HepG2 (cell line): Measurements from ENCODE around the gene C11orf54. TPM values are rescaled to one million over a fixed set of nuclear protein-coding genes. Genes with fewer than 3 reads are reported as not detected.

ENCODE experiments used
- FOSL2 ChIP-seq: sonication (generic); formaldehyde crosslinking; IDR thresholded peaks from 2 replicates; pipeline ENCODE4 v1.4.0; 2020; ENCODE audit warnings: missing genetic modification reagents
- HNF4G ChIP-seq, 2 experiments: sonication (generic) in 1 of 2; formaldehyde crosslinking in 1 of 2; IDR thresholded peaks; 2 replicates each; pipeline versions ENCODE4 v1.4.0 to v1.6.1; 2011 to 2020; ENCODE audit warnings: borderline replicate concordance in 2 of 2, low read depth in 2 of 2, mild to moderate bottlenecking in 2 of 2, low read length in 1 of 2, missing genetic modification reagents in 1 of 2, moderate library complexity in 1 of 2
- IRF2 ChIP-seq: IDR thresholded peaks from 2 replicates; pipeline ENCODE4 v1.6.1; 2018; ENCODE audit warnings: missing genetic modification reagents, missing compliant biosample characterization
- ISX ChIP-seq: sonication (generic); formaldehyde crosslinking; conservative IDR thresholded peaks from 2 replicates; pipeline ENCODE4 v1.5.0; 2020; ENCODE audit warnings: missing genetic modification reagents
- KAT7 ChIP-seq: IDR thresholded peaks from 2 replicates; pipeline ENCODE4 v1.6.1; 2018; ENCODE audit warnings: borderline replicate concordance, missing compliant biosample characterization
- KDM4B ChIP-seq: sonication (generic); formaldehyde crosslinking; IDR thresholded peaks from 2 replicates; pipeline ENCODE4 v1.4.0; 2020; ENCODE audit warnings: missing genetic modification reagents
- MED1 ChIP-seq: sonication (generic); formaldehyde crosslinking; IDR thresholded peaks from 2 replicates; pipeline ENCODE4 v1.4.0; 2020; ENCODE audit warnings: missing genetic modification reagents
- NFE2L2 ChIP-seq: fragments of 150-350 bp; IDR thresholded peaks from 2 replicates; pipeline ENCODE4 v1.6.1; 2014; ENCODE audit warnings: low read length
- RBFOX2 ChIP-seq: fragments of 200-400 bp; formaldehyde crosslinking; IDR thresholded peaks from 2 replicates; pipeline ENCODE4 v1.6.1; 2017; ENCODE audit warnings: low read depth, mild to moderate bottlenecking, low read length
- TBL1XR1 ChIP-seq: fragments of 150-350 bp; IDR thresholded peaks from 2 replicates; pipeline ENCODE4 v1.6.1; 2014; ENCODE audit warnings: borderline replicate concordance, low read length; ENCODE audit not compliant: partially characterized antibody
- YEATS2 ChIP-seq: sonication (generic); formaldehyde crosslinking; IDR thresholded peaks from 2 replicates; pipeline ENCODE4 v1.4.0; 2020; ENCODE audit warnings: missing genetic modification reagents, borderline replicate concordance
- ZFP36L2 ChIP-seq: sonication (generic); formaldehyde crosslinking; IDR thresholded peaks from 2 replicates; pipeline ENCODE4 v1.4.0; 2020; ENCODE audit warnings: missing genetic modification reagents
- ZNF605 ChIP-seq: sonication (generic); formaldehyde crosslinking; IDR thresholded peaks from 2 replicates; pipeline ENCODE4 v1.8.0; 2022; ENCODE audit warnings: mild to moderate bottlenecking, missing genetic modification reagents
- ZNF720 ChIP-seq: sonication (generic); formaldehyde crosslinking; IDR thresholded peaks from 2 replicates; pipeline ENCODE4 v1.4.0; 2020; ENCODE audit warnings: missing genetic modification reagents
- ZNF839 ChIP-seq: sonication (generic); formaldehyde crosslinking; IDR thresholded peaks from 2 replicates; pipeline ENCODE4 v1.4.0; 2020; ENCODE audit warnings: missing genetic modification reagents, mild to moderate bottlenecking, borderline replicate concordance
- ZNF891 ChIP-seq: sonication (generic); formaldehyde crosslinking; IDR thresholded peaks from 2 replicates; pipeline ENCODE4 v1.5.0; 2020; ENCODE audit warnings: mild to moderate bottlenecking, missing genetic modification reagents
- polyA plus RNA-seq, 8 experiments: library from polyadenylated mRNA; depleted of rRNA in 3 of 8; stranded (reverse) in 7 of 8; unstranded in 1 of 8; fragments of >200 nt; fragmentation: Illumina TruSeq in 4 of 8; extraction: Trizol in 4 of 8; gene quantifications; 2 replicates each; pipeline versions ENCODE4 v1.2.1 to v1.2.3, GENCODE V29; 2011 to 2016; ENCODE audit warnings: low read depth in 4 of 8, missing spikeins in 1 of 8, mixed read lengths in 1 of 8; ENCODE audit not compliant: insufficient read depth in 1 of 8
- total RNA-seq, 5 experiments: library from RNA; depleted of rRNA; stranded (reverse); fragments of >200 nt; fragmentation: Illumina TruSeq; extraction: Trizol; gene quantifications; 2 replicates each; pipeline ENCODE4 v1.2.3, GENCODE V29; 2016; ENCODE audit warnings: low read depth in 1 of 5
- TF ChIP-seq, protein P1 (sequence below): sonication (generic); formaldehyde crosslinking; IDR thresholded peaks from 2 replicates; pipeline ENCODE4 v1.8.1; 2022; ENCODE audit warnings: low read depth, mild to moderate bottlenecking, missing genetic modification reagents
- TF ChIP-seq, protein P2 (sequence below): IDR thresholded peaks from 2 replicates; pipeline ENCODE4 v1.4.0; 2020; ENCODE audit warnings: mild to moderate bottlenecking, missing genetic modification reagents
- TF ChIP-seq, protein P3 (sequence below), 2 experiments: sonication (generic) in 1 of 2; formaldehyde crosslinking in 1 of 2; IDR thresholded peaks; 2 replicates each; pipeline versions ENCODE4 v1.4.0 to v1.6.1; 2018 to 2020; ENCODE audit warnings: missing genetic modification reagents in 2 of 2, borderline replicate concordance in 1 of 2, low read depth in 1 of 2, mild to moderate bottlenecking in 1 of 2, missing biosample characterization in 1 of 2

The C11orf54 gene
- total and polyA plus RNA-seq, 2 of the 13 experiments (the other 11 are each of a cell fraction or from before 2014, with no cell fraction given): 42.7 to 50.1 TPM

DNA sequence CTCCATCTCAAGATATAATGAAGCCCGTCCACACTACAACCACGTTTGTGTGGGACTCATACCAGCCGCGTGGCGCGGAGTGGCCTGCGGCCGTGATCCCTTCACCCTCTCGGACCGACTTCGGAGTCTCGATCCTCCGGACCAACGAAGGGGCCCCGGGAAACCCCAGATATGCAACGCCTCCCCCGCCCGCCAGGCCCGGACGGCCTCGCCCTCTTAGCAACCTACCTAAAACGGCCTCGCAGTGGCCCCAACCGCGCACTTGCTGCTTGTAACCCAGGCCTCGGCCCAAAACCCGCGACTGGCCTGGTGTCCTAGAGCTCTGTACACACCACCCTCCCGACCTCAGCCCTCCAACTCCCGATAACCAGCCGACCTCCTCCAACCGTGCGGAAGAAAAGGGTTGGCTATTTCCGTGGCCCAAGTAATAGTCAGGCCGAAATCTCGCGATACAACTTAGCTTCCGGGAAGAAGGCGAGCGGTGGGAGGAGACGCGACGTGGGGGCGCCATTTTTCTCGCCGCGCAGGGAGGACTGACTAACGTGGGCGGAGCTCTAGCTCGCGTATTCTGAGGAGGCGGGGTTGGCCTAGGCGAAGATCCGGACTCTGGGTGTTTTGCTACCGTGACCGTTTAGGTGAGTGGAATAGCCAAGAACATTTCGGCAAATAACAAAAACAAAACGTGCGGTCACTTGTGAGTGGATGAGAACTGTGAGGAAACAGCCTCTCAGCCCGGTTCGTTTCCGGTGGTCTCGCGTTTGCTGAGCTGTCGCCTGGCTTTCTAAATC lies at the start of gene C11orf54, which contains the start of gene TAF1D (continued):
- TF ChIP-seq, protein P1, sequence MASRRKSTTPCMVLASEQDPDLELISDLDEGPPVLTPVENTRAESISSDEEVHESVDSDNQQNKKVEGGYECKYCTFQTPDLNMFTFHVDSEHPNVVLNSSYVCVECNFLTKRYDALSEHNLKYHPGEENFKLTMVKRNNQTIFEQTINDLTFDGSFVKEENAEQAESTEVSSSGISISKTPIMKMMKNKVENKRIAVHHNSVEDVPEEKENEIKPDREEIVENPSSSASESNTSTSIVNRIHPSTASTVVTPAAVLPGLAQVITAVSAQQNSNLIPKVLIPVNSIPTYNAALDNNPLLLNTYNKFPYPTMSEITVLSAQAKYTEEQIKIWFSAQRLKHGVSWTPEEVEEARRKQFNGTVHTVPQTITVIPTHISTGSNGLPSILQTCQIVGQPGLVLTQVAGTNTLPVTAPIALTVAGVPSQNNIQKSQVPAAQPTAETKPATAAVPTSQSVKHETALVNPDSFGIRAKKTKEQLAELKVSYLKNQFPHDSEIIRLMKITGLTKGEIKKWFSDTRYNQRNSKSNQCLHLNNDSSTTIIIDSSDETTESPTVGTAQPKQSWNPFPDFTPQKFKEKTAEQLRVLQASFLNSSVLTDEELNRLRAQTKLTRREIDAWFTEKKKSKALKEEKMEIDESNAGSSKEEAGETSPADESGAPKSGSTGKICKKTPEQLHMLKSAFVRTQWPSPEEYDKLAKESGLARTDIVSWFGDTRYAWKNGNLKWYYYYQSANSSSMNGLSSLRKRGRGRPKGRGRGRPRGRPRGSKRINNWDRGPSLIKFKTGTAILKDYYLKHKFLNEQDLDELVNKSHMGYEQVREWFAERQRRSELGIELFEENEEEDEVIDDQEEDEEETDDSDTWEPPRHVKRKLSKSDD: peak; percentile 63; the same call in 1 of the 2 replicates
- TF ChIP-seq MED1 (peak; percentile 60; the same call in 1 of the 2 replicates), NFE2L2 (no peak), YEATS2 (CRISPR knock-in tag) (peak; percentile 97), RBFOX2 (peak; percentile 96), ZNF605 (CRISPR knock-in tag) (peak; percentile 78; the same call in 1 of the 2 replicates), HNF4G (IDR thresholded peaks at IDR 0.05; ENCODE audit: borderline replicate concordance, low read depth, low read length) (no peak), HNF4G (CRISPR knock-in tag; IDR thresholded peaks at IDR 0.05; ENCODE audit: borderline replicate concordance, low read depth) (no peak), TBL1XR1 (peak; percentile 13), KDM4B (CRISPR knock-in tag) (peak; percentile 83), ZNF720 (CRISPR knock-in tag) (no peak), FOSL2 (CRISPR knock-in tag) (peak; percentile 22; the same call in 1 of the 2 replicates), IRF2 (peak; percentile 80), ZNF839 (CRISPR knock-in tag) (no peak), ZFP36L2 (no peak), ISX (CRISPR knock-in tag) (0 out of 2 replicates have a peak, but pooled peaks have one; percentile 30), ZNF891 (CRISPR knock-in tag) (peak; percentile 66; the same call in 1 of the 2 replicates), KAT7 (CRISPR knock-in tag) (peak; percentile 89; the same call in 1 of the 2 replicates)
- TF ChIP-seq, protein P2, sequence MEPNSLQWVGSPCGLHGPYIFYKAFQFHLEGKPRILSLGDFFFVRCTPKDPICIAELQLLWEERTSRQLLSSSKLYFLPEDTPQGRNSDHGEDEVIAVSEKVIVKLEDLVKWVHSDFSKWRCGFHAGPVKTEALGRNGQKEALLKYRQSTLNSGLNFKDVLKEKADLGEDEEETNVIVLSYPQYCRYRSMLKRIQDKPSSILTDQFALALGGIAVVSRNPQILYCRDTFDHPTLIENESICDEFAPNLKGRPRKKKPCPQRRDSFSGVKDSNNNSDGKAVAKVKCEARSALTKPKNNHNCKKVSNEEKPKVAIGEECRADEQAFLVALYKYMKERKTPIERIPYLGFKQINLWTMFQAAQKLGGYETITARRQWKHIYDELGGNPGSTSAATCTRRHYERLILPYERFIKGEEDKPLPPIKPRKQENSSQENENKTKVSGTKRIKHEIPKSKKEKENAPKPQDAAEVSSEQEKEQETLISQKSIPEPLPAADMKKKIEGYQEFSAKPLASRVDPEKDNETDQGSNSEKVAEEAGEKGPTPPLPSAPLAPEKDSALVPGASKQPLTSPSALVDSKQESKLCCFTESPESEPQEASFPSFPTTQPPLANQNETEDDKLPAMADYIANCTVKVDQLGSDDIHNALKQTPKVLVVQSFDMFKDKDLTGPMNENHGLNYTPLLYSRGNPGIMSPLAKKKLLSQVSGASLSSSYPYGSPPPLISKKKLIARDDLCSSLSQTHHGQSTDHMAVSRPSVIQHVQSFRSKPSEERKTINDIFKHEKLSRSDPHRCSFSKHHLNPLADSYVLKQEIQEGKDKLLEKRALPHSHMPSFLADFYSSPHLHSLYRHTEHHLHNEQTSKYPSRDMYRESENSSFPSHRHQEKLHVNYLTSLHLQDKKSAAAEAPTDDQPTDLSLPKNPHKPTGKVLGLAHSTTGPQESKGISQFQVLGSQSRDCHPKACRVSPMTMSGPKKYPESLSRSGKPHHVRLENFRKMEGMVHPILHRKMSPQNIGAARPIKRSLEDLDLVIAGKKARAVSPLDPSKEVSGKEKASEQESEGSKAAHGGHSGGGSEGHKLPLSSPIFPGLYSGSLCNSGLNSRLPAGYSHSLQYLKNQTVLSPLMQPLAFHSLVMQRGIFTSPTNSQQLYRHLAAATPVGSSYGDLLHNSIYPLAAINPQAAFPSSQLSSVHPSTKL: peak; percentile 60
- TF ChIP-seq, protein P3, sequence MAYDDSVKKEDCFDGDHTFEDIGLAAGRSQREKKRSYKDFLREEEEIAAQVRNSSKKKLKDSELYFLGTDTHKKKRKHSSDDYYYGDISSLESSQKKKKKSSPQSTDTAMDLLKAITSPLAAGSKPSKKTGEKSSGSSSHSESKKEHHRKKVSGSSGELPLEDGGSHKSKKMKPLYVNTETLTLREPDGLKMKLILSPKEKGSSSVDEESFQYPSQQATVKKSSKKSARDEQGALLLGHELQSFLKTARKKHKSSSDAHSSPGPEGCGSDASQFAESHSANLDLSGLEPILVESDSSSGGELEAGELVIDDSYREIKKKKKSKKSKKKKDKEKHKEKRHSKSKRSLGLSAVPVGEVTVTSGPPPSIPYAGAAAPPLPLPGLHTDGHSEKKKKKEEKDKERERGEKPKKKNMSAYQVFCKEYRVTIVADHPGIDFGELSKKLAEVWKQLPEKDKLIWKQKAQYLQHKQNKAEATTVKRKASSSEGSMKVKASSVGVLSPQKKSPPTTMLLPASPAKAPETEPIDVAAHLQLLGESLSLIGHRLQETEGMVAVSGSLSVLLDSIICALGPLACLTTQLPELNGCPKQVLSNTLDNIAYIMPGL (CRISPR knock-in tag; IDR thresholded peaks at IDR 0.05; ENCODE audit: borderline replicate concordance in 1 of 2, low read depth in 1 of 2): peak; percentile 84 to 91
